Activated T-helper 2 cell treated with anti-CD3 and anti-CD28 coated beads, Interferon-gamma antibody, Interleukin-2, Interleukin-4, amounts not matched to agents 10 μg/mL and 5 μg/mL and 100 μg/mL, durations not matched to agents 14 hours and 24 hours and 36 hours (primary cell): ENCODE results near the gene CLEC5A. TPM values are rescaled to one million over a fixed set of nuclear protein-coding genes. Genes with fewer than 3 reads are reported as not detected.
"Not testable (repeated sequence)": the region's sequence is repeated elsewhere in the genome, so short reads cannot be mapped to it uniquely, and the experiment has no call there.

Source experiments
- DNase-seq: peaks from one replicate; pipeline ENCODE4 v3.0.0; 2021; ENCODE audit warnings: low spot score
- H3K27ac Mint-ChIP-seq: one replicate; pipeline ENCODE4 v1.8.0; 2021; ENCODE audit warnings: mixed read lengths
- H3K27me3 Mint-ChIP-seq: one replicate; pipeline ENCODE4 v1.8.0; 2021; ENCODE audit warnings: low read depth, mixed read lengths
- H3K36me3 Mint-ChIP-seq: one replicate; pipeline ENCODE4 v1.8.0; 2021; ENCODE audit warnings: low read depth, mixed read lengths
- H3K4me1 Mint-ChIP-seq: one replicate; pipeline ENCODE4 v1.8.0; 2021; ENCODE audit warnings: low read depth, mixed read lengths
- H3K4me3 Mint-ChIP-seq: one replicate; pipeline ENCODE4 v1.8.0; 2021; ENCODE audit warnings: low read depth, mild to moderate bottlenecking, moderate library complexity, mixed read lengths
- H3K9me3 Mint-ChIP-seq: one replicate; pipeline ENCODE4 v1.8.0; 2021; ENCODE audit warnings: mixed read lengths
- intact Hi-C: fragments of 100-400 bp; cut with micrococcal nuclease; formaldehyde crosslinking; loops from one replicate; pipeline ENCODE4 v1.15.1; 2023
- total RNA-seq: library from RNA; stranded (reverse); gene quantifications from 2 replicates; pipeline ENCODE4 v1.2.3, GENCODE V29; 2022

Gene CLEC5A
- total RNA-seq, 1 donor from 2014 or later, result not detected

GRCh38 chr7:141930211-141930610 lies 16.6 kb downstream of the CLEC5A start:
- DNase-seq, result no peak
- no peak overlapping the region for H3K27ac Mint-ChIP-seq
- no peaks in the 10 kb centered on the region for H3K4me1 Mint-ChIP-seq
- peaks cover 3% of the 10 kb centered on the region for H3K9me3 Mint-ChIP-seq
- no peaks in the 10 kb centered on the region for H3K36me3 Mint-ChIP-seq
- no peaks in the 10 kb centered on the region for H3K27me3 Mint-ChIP-seq
- H3K4me3 Mint-ChIP-seq, result no peak overlapping the region
- intact Hi-C loops, result no loop called here

DNA sequence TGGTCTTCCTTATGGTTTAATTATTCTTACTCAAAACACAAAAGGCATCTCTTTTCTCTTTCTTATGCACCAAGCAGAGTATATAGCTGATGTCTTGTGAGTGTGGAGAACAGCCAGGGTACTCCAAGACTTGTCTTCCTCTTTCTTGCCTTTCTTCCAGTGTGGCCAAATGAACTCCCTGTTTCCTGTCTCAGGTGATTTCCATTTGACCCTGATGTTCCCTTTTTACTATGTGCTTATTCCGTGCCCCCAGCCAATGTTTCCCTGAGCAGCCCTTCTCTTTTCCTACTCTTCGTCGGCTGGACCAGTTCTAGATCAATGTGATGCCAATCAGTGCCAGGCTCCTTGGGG lies 18.0 kb downstream of the CLEC5A start:
- DNase-seq, result no peak
- Mint-ChIP-seq H3K36me3 (no peaks in the 10 kb centered on the region), H3K27me3 (no peaks in the 10 kb centered on the region), H3K4me3 (no peak overlapping the region), H3K4me1 (no peaks in the 10 kb centered on the region), H3K27ac (no peak overlapping the region), H3K9me3 (peaks cover 3% of the 10 kb centered on the region)
- intact Hi-C loops, result no loop called here

GRCh38 chr7:141928146-141928844 lies 18.5 kb downstream of the CLEC5A start:
- Mint-ChIP-seq H3K4me1 (no peaks in the 10 kb centered on the region), H3K27me3 (no peaks in the 10 kb centered on the region)
- intact Hi-C loops, result no loop called here

GRCh38 chr7:141920281-141920680 lies 26.5 kb downstream of the CLEC5A start:
- no peak overlapping the region for H3K27ac Mint-ChIP-seq
- H3K4me1 Mint-ChIP-seq, result no peaks in the 10 kb centered on the region
- no peaks in the 10 kb centered on the region for H3K36me3 Mint-ChIP-seq
- H3K9me3 Mint-ChIP-seq, result no peaks in the 10 kb centered on the region
- H3K27me3 Mint-ChIP-seq, result no peaks in the 10 kb centered on the region
- no peak overlapping the region for H3K4me3 Mint-ChIP-seq
- no peak for DNase-seq
- intact Hi-C loops, result no loop called here

More at GRCh38 chr7:141928146-141928844, 18.5 kb downstream of the CLEC5A start:
- peaks cover 3% of the 10 kb centered on the region for H3K9me3 Mint-ChIP-seq
- H3K36me3 Mint-ChIP-seq, result no peaks in the 10 kb centered on the region
- H3K27ac Mint-ChIP-seq, result no peak overlapping the region
- no peak for DNase-seq
- H3K4me3 Mint-ChIP-seq, result no peak overlapping the region

- intact Hi-C loops, result no loop called here
These were observed 30.7 kb downstream of the CLEC5A start, which contains the start of gene OR9A4 for GRCh38 chr7:141916099-141916498. OR9A4 (plus strand) TSS chr7:141916399; CDS start chr7:141918876, 2,477 bp downstream.

GRCh38 chr7:141915565-141915964 lies 31.2 kb downstream of the CLEC5A start:
- Mint-ChIP-seq H3K4me1 (no peaks in the 10 kb centered on the region), H3K27ac (no peak overlapping the region), H3K4me3 (no peak overlapping the region), H3K9me3 (no peaks in the 10 kb centered on the region), H3K36me3 (no peaks in the 10 kb centered on the region), H3K27me3 (no peaks in the 10 kb centered on the region)
- DNase-seq, result no peak
- intact Hi-C loops, result no loop called here

More at GRCh38 chr7:141916099-141916498, 30.7 kb downstream of the CLEC5A start, which contains the start of gene OR9A4:
- Mint-ChIP-seq H3K27ac (no peak within 1 kb of the TSS), H3K36me3 (no peaks in the 10 kb centered on the region), H3K4me1 (no peaks in the 10 kb centered on the region), H3K4me3 (no peak within 1 kb of the TSS), H3K9me3 (no peaks in the 10 kb centered on the region), H3K27me3 (no peaks in the 10 kb centered on the region)
- no peak for DNase-seq

DNA sequence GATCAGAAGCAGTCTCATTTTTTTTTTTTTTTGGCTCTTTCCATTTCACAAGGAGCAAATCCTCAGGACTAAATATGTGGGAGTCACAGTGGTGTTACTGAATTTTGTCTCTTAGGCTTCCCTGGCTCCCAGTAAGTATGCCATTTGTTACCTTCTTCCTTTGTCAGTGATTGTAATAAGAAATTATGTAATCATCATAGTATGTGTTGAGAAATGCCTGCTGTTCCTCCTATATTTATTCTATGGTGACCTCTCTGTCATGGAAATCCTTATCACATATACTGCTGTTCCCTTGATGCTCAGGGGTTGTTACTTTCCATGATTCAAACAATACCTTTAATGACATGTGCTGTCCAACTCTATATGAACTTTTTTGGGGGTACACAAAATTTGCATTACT lies 35.4 kb downstream of the CLEC5A start:
- intact Hi-C loops, result no loop called here
- Mint-ChIP-seq H3K9me3 (no peaks in the 10 kb centered on the region), H3K27ac (no peak overlapping the region)

GRCh38 chr7:141906285-141906684 lies 40.5 kb downstream of the CLEC5A start:
- Mint-ChIP-seq H3K27me3 (no peaks in the 10 kb centered on the region), H3K9me3 (no peaks in the 10 kb centered on the region)

More for the DNA sequence above, 35.4 kb downstream of the CLEC5A start:
- Mint-ChIP-seq H3K27me3 (no peaks in the 10 kb centered on the region), H3K4me1 (no peaks in the 10 kb centered on the region), H3K4me3 (no peak overlapping the region), H3K36me3 (no peaks in the 10 kb centered on the region)
- no peak for DNase-seq

GRCh38 chr7:141899366-141899765 lies 47.4 kb downstream of the CLEC5A start:
- H3K9me3 Mint-ChIP-seq, H3K27ac Mint-ChIP-seq, H3K4me1 Mint-ChIP-seq, H3K36me3 Mint-ChIP-seq, intact Hi-C loops, H3K27me3 Mint-ChIP-seq, DNase-seq, H3K4me3 Mint-ChIP-seq: not testable (repeated sequence)

More at GRCh38 chr7:141906285-141906684, 40.5 kb downstream of the CLEC5A start:
- H3K4me1 Mint-ChIP-seq, result no peaks in the 10 kb centered on the region
- intact Hi-C loops, result no loop called here
- no peak overlapping the region for H3K27ac Mint-ChIP-seq
- no peak for DNase-seq
- H3K36me3 Mint-ChIP-seq, result no peaks in the 10 kb centered on the region
- H3K4me3 Mint-ChIP-seq, result no peak overlapping the region

DNA sequence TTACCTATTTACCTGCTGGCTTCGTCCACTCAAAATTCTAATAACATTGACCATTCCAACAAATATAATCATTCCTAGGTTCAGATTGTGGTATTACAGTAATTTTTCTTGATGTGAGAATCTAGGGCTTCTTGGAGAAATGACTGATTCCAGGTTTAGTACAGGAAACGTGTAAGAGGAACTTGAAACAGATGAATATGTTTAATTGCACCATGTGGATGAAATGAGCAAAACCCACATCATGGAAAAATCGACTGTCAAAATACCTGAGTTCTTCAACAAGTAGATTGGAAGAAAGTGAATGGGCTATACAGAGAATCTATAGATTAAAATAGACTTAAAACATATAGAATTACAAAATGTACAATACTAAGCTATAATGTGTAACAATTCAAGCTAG lies 55.4 kb downstream of the CLEC5A start:
- no peaks in the 10 kb centered on the region for H3K4me1 Mint-ChIP-seq
- no peaks in the 10 kb centered on the region for H3K9me3 Mint-ChIP-seq
- no peak overlapping the region for H3K27ac Mint-ChIP-seq
- no peak overlapping the region for H3K4me3 Mint-ChIP-seq
- H3K36me3 Mint-ChIP-seq, result no peaks in the 10 kb centered on the region
- intact Hi-C loops, result no loop called here
- no peaks in the 10 kb centered on the region for H3K27me3 Mint-ChIP-seq
- DNase-seq, result no peak

- no peak overlapping the region for H3K4me3 Mint-ChIP-seq
- no peaks in the 10 kb centered on the region for H3K36me3 Mint-ChIP-seq
- H3K27ac Mint-ChIP-seq, result no peak overlapping the region
- no peaks in the 10 kb centered on the region for H3K4me1 Mint-ChIP-seq
- intact Hi-C loops, result no loop called here
- no peak for DNase-seq
- no peaks in the 10 kb centered on the region for H3K9me3 Mint-ChIP-seq
- no peaks in the 10 kb centered on the region for H3K27me3 Mint-ChIP-seq
These were observed 57.5 kb downstream of the CLEC5A start for GRCh38 chr7:141889321-141889720.

DNA sequence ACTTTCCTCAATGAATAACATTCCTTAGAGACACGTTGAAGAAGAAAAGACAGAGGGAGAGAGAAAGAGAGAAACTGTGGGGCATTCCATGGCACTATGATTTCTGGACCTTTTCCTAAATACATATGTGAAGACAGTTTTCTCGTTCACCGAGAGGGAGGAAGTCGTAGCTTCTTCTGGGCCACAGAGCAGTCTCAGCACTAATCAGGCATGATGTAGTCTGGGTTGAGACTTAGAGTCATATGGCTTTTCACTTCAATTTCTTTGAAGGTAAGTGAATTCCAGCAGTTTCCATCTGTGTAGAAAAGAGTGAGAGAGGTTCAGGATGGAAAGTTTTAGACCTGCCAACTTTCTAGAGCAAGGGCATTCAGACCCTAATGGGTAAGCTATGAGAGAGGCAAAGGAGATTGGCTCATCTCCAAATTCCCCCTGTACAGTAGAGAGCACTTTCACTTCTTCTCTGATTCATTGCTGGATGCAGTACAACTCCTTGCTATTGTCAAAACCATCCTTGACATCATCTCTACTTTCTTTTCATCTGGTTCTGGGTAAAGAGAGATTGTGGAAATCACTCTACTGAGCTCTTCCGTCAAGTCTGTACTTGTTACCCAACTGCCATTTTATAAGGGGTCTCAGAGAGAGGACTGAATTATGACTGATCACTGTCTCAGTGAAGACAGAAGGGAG lies 62.1 kb downstream of the CLEC5A start:
- Mint-ChIP-seq H3K4me3 (no peak overlapping the region), H3K9me3 (no peaks in the 10 kb centered on the region), H3K36me3 (no peaks in the 10 kb centered on the region), H3K27me3 (no peaks in the 10 kb centered on the region), H3K4me1 (no peaks in the 10 kb centered on the region), H3K27ac (no peak overlapping the region)
- intact Hi-C loops, result no loop called here
- no peak for DNase-seq

DNA sequence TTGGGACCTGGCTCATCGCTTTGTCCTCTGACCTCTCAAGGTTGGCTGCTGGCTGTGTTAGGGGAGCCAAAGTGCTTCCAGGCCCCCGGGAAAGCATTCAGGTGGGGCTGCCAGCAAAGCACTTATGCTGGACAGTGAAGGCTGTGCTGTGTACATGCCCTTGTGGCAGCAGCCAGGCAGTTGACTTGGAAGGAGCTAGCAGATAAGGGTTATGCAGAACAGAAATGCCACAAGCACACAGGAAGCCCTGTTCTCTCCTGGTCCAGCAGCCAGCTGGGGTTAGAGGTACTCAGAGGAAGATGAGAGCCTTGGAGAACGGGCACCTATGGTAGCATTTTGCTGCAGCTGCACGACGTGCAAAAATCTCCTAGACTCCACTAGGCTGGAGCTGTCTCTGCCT lies 65.8 kb downstream of the CLEC5A start:
- H3K4me3 Mint-ChIP-seq, result no peak overlapping the region
- no peak for DNase-seq
- H3K27me3 Mint-ChIP-seq, result no peaks in the 10 kb centered on the region
- H3K4me1 Mint-ChIP-seq, result no peaks in the 10 kb centered on the region
- no peaks in the 10 kb centered on the region for H3K36me3 Mint-ChIP-seq
- intact Hi-C loops, result no loop called here
- no peak overlapping the region for H3K27ac Mint-ChIP-seq
- H3K9me3 Mint-ChIP-seq, result no peaks in the 10 kb centered on the region
